SK-N-SH treated with all-trans-retinoic acid at 6 μM for 48 hours (cell line): ENCODE results near the gene CLCN1.

Experiments
- ATAC-seq: fragments of 200-7000 bp; cut with Tn5 transposase; 3 replicates; pipeline ENCODE4 v1.9.1; 2020; ENCODE audit warnings: mild to moderate bottlenecking, moderate library complexity
- ARNTL ChIP-seq: fragments of 450-650 bp; formaldehyde crosslinking; IDR thresholded peaks from 2 replicates; pipeline ENCODE4 v1.5.0; 2020; ENCODE audit warnings: low read depth, mild to moderate bottlenecking, moderate library complexity, borderline replicate concordance
- BACH2 ChIP-seq: fragments of 250-450 bp; sonication (Bioruptor Pico); IDR thresholded peaks from 2 replicates; pipeline ENCODE4 v1.9.0; 2021; ENCODE audit warnings: mild to moderate bottlenecking, borderline replicate concordance
- CREB5 ChIP-seq: fragments of 250-450 bp; sonication (Bioruptor Pico); IDR thresholded peaks from 2 replicates; pipeline ENCODE4 v1.5.1; 2020; ENCODE audit warnings: low read depth, mild to moderate bottlenecking, moderate library complexity
- CSRNP3 ChIP-seq: fragments of 250-450 bp; sonication (Bioruptor Pico); IDR thresholded peaks from 2 replicates; pipeline ENCODE4 v1.5.1; 2021; ENCODE audit warnings: mild to moderate bottlenecking, moderate library complexity
- ESRRG ChIP-seq: fragments of 250-450 bp; sonication (Bioruptor Pico); IDR thresholded peaks from 2 replicates; pipeline ENCODE4 v1.6.1; 2021; ENCODE audit warnings: mild to moderate bottlenecking
- GLIS3 ChIP-seq: fragments of 250-450 bp; sonication (Bioruptor Pico); IDR thresholded peaks from 2 replicates; pipeline ENCODE4 v1.5.0; 2020; ENCODE audit warnings: mild to moderate bottlenecking, moderate library complexity
- ISL1 ChIP-seq: fragments of 250-450 bp; sonication (Bioruptor Pico); IDR thresholded peaks from 2 replicates; pipeline ENCODE4 v2.1.2; 2022; ENCODE audit warnings: mild to moderate bottlenecking, moderate library complexity
- OSR1 ChIP-seq: fragments of 250-450 bp; sonication (Bioruptor Pico); IDR thresholded peaks from 2 replicates; pipeline ENCODE4 v1.8.0; 2022; ENCODE audit warnings: moderate library complexity, mild to moderate bottlenecking, inconsistent platforms
- POU6F1 ChIP-seq: fragments of 250-450 bp; sonication (Bioruptor Pico); IDR thresholded peaks from 2 replicates; pipeline ENCODE4 v1.8.0; 2021; ENCODE audit warnings: low read depth, mild to moderate bottlenecking, moderate library complexity, borderline replicate concordance
- PPARA ChIP-seq: fragments of 250-450 bp; sonication (Bioruptor Pico); IDR thresholded peaks from 2 replicates; pipeline ENCODE4 v1.5.0; 2020; ENCODE audit warnings: mild to moderate bottlenecking, borderline replicate concordance
- RARB ChIP-seq: fragments of 250-450 bp; sonication (Bioruptor Pico); IDR thresholded peaks from 2 replicates; pipeline ENCODE4 v1.8.0; 2021; ENCODE audit warnings: mild to moderate bottlenecking, moderate library complexity
- SNAI2 ChIP-seq: fragments of 250-450 bp; sonication (Bioruptor Pico); IDR thresholded peaks from 2 replicates; pipeline ENCODE4 v1.5.0; 2020; ENCODE audit warnings: mild to moderate bottlenecking, moderate library complexity
- TOX ChIP-seq: fragments of 250-450 bp; sonication (Bioruptor Pico); IDR thresholded peaks from 2 replicates; pipeline ENCODE4 v1.8.0; 2021; ENCODE audit warnings: mild to moderate bottlenecking, moderate library complexity, borderline replicate concordance
- TSHZ2 ChIP-seq: fragments of 250-450 bp; sonication (Bioruptor Pico); IDR thresholded peaks from 2 replicates; pipeline ENCODE4 v1.5.0; 2020; ENCODE audit warnings: mild to moderate bottlenecking, moderate library complexity
- ZC3H10 ChIP-seq: fragments of 250-450 bp; sonication (Bioruptor Pico); IDR thresholded peaks from 2 replicates; pipeline ENCODE4 v1.5.1; 2021; ENCODE audit warnings: mild to moderate bottlenecking, moderate library complexity
- ZFP3 ChIP-seq: fragments of 250-450 bp; sonication (Bioruptor Pico); IDR thresholded peaks from 2 replicates; pipeline ENCODE4 v1.5.0; 2020; ENCODE audit warnings: mild to moderate bottlenecking, moderate library complexity
- ZNF565 ChIP-seq: fragments of 450-650 bp; formaldehyde crosslinking; conservative IDR thresholded peaks from 2 replicates; pipeline ENCODE4 v1.5.0; 2020; ENCODE audit warnings: low read depth, mild to moderate bottlenecking, moderate library complexity
- ZNF70 ChIP-seq: fragments of 450-650 bp; formaldehyde crosslinking; IDR thresholded peaks from 2 replicates; pipeline ENCODE4 v1.5.0; 2020; ENCODE audit warnings: mild to moderate bottlenecking, moderate library complexity

The CLCN1 gene

GRCh38 chr7:143375298-143376034 lies 59.6 kb downstream of the CLCN1 start (continued):
- TF ChIP-seq TSHZ2 (CRISPR knock-in tag) = no peak
- TF ChIP-seq BACH2 (CRISPR knock-in tag) = no peak
- no peak for TF ChIP-seq ZFP3 (CRISPR knock-in tag)

GRCh38 chr7:143376396-143376795 lies 60.5 kb downstream of the CLCN1 start:
- no peak for ATAC-seq
- TF ChIP-seq ZNF70 = no peak
- TF ChIP-seq POU6F1 = no peak
- TF ChIP-seq RARB (CRISPR knock-in tag) = no peak
- no peak for TF ChIP-seq BACH2 (CRISPR knock-in tag)
- no peak for TF ChIP-seq TOX (CRISPR knock-in tag)
- no peak for TF ChIP-seq GLIS3 (CRISPR knock-in tag)
- TF ChIP-seq ZNF565 (CRISPR knock-in tag) = no peak
- TF ChIP-seq PPARA (CRISPR knock-in tag) = no peak
- no peak for TF ChIP-seq CSRNP3 (CRISPR knock-in tag)
- TF ChIP-seq CREB5 = no peak
- TF ChIP-seq ESRRG (CRISPR knock-in tag) = no peak
- no peak for TF ChIP-seq SNAI2
- no peak for TF ChIP-seq TSHZ2 (CRISPR knock-in tag)
- no peak for TF ChIP-seq ARNTL (CRISPR knock-in tag)

- no peak for ATAC-seq
- TF ChIP-seq OSR1 (CRISPR knock-in tag) = no peak
- TF ChIP-seq ISL1 (CRISPR knock-in tag) = 0 out of 2 replicates have a peak, but pooled peaks have one; percentile 24
Observed at GRCh38 chr7:143379611-143380259, 63.8 kb downstream of the CLCN1 start.

- TF ChIP-seq ISL1 (CRISPR knock-in tag) (0 out of 2 replicates have a peak, but pooled peaks have one; percentile 2), SNAI2 (no peak), ZC3H10 (CRISPR knock-in tag) (peak; percentile 51), ZFP3 (CRISPR knock-in tag) (no peak), TOX (CRISPR knock-in tag) (no peak)
- ATAC-seq = peak; percentile 66
Observed at GRCh38 chr7:143380260-143380645, 64.3 kb downstream of the CLCN1 start.
